ENCODE measurements around the gene MTIF3. TPM values are rescaled to one million over a fixed set of nuclear protein-coding genes. Genes with fewer than 3 reads are reported as not detected.

MTIF3 gene
- total RNA-seq, 1 experiment from 2014 or later, result 37.1 TPM

- no TSS peak for BruUV-seq (replicated peaks)
- Histone ChIP-seq H3K36me3 (ENCODE audit: insufficient read depth, low read length, poor library complexity, severe bottlenecking) (no peaks in the 10 kb centered on the region), H3K9me3 (ENCODE audit: low read depth, low read length, poor library complexity, severe bottlenecking) (no peaks in the 10 kb centered on the region), H3K4me3 (ENCODE audit: low read depth, low read length, poor library complexity, severe bottlenecking) (no peak overlapping the region), H3K27me3 (replicated peaks; ENCODE audit: insufficient read depth, low read depth, low read length, poor library complexity) (no peaks in the 10 kb centered on the region), H3K27ac (ENCODE audit: low read depth, low read length, poor library complexity, severe bottlenecking) (no peak overlapping the region), H3K4me1 (ENCODE audit: insufficient read depth, low read length, poor library complexity, severe bottlenecking) (no peaks in the 10 kb centered on the region)
- DNase-seq (ENCODE audit: low spot score), result no peak
- intact Hi-C loops (cut with micrococcal nuclease; ENCODE audit: unreplicated experiment), result no loop called here
- ChIA-PET CTCF (no interaction called here), POLR2A (ENCODE audit: low non-redundant PET) (interaction anchor here (0.6 kb wide), 1 partner anchor 105 kb away, joined by 13 read pairs; no protein-coding TSS in a partner anchor)
- TF ChIP-seq EZH2 (IDR thresholded peaks at IDR 0.05; ENCODE audit: borderline replicate concordance, low read depth, low read length, poor library complexity, severe bottlenecking), result no peak
- no peak for TF ChIP-seq CTCF (conservative IDR thresholded peaks at IDR 0.05; ENCODE audit: low read depth, low read length)
These were observed 46.3 kb upstream of the MTIF3 start for GRCh38 chr13:27496536-27497273.

GRCh38 chr13:27496006-27496405 is 45.6 kb upstream of the MTIF3 start:
- BruUV-seq (replicated peaks), result no TSS peak
- Histone ChIP-seq H3K36me3 (ENCODE audit: insufficient read depth, low read length, poor library complexity, severe bottlenecking) (no peaks in the 10 kb centered on the region), H3K27ac (ENCODE audit: low read depth, low read length, poor library complexity, severe bottlenecking) (no peak overlapping the region), H3K4me1 (ENCODE audit: insufficient read depth, low read length, poor library complexity, severe bottlenecking) (no peaks in the 10 kb centered on the region), H3K4me3 (ENCODE audit: low read depth, low read length, poor library complexity, severe bottlenecking) (no peak overlapping the region), H3K27me3 (replicated peaks; ENCODE audit: insufficient read depth, low read depth, low read length, poor library complexity) (no peaks in the 10 kb centered on the region), H3K9me3 (ENCODE audit: low read depth, low read length, poor library complexity, severe bottlenecking) (no peaks in the 10 kb centered on the region)
- POLR2A ChIA-PET (ENCODE audit: low non-redundant PET), result no interaction called here
- no peak for DNase-seq (ENCODE audit: low spot score)
- CTCF ChIA-PET, result no interaction called here
- no peak for TF ChIP-seq CTCF (conservative IDR thresholded peaks at IDR 0.05; ENCODE audit: low read depth, low read length)
- TF ChIP-seq EZH2 (IDR thresholded peaks at IDR 0.05; ENCODE audit: borderline replicate concordance, low read depth, low read length, poor library complexity, severe bottlenecking), result no peak
- intact Hi-C loops (cut with micrococcal nuclease; ENCODE audit: unreplicated experiment), result no loop called here

- POLR2A ChIA-PET (ENCODE audit: low non-redundant PET), result no interaction called here
- TF ChIP-seq CTCF (conservative IDR thresholded peaks at IDR 0.05; ENCODE audit: low read depth, low read length), result no peak
- TF ChIP-seq EZH2 (IDR thresholded peaks at IDR 0.05; ENCODE audit: borderline replicate concordance, low read depth, low read length, poor library complexity, severe bottlenecking), result no peak
These were observed 45.2 kb upstream of the MTIF3 start for GRCh38 chr13:27495551-27495950.

More at GRCh38 chr13:27495551-27495950, 45.2 kb upstream of the MTIF3 start:
- no peaks in the 10 kb centered on the region for H3K27me3 ChIP-seq (replicated peaks; ENCODE audit: insufficient read depth, low read depth, low read length, poor library complexity)
- no peaks in the 10 kb centered on the region for H3K9me3 ChIP-seq (ENCODE audit: low read depth, low read length, poor library complexity, severe bottlenecking)
- CTCF ChIA-PET, result no interaction called here
- DNase-seq (ENCODE audit: low spot score), result no peak
- no peaks in the 10 kb centered on the region for H3K36me3 ChIP-seq (ENCODE audit: insufficient read depth, low read length, poor library complexity, severe bottlenecking)
- no peak overlapping the region for H3K27ac ChIP-seq (ENCODE audit: low read depth, low read length, poor library complexity, severe bottlenecking)
- H3K4me3 ChIP-seq (ENCODE audit: low read depth, low read length, poor library complexity, severe bottlenecking), result no peak overlapping the region
- intact Hi-C loops (cut with micrococcal nuclease; ENCODE audit: unreplicated experiment), result no loop called here
- no peaks in the 10 kb centered on the region for H3K4me1 ChIP-seq (ENCODE audit: insufficient read depth, low read length, poor library complexity, severe bottlenecking)
- BruUV-seq (replicated peaks), result no TSS peak
